Right lobe of liver (tissue), 5 donors: ENCODE results near the gene TRMT10C. TPM values are rescaled to one million over a fixed set of nuclear protein-coding genes. Genes with fewer than 3 reads are reported as not detected.

Source experiments
- small RNA-seq, 2 experiments: library from RNA; depleted of rRNA; stranded (forward); fragments of <200 nt; gene quantifications; one replicate each; pipeline ENCODE3, GENCODE V24; 2016
- total RNA-seq, 6 experiments: library from RNA; depleted of rRNA in 2 of 6; stranded (reverse); fragments of >200 nt in 2 of 6; fragmentation: NEBNext Ultra II Directional in 3 of 6; extraction: Animal tissue kit (Norgen Biotek cat#: 25700) in 3 of 6; gene quantifications; one replicate each; pipeline versions ENCODE4 v1.1.0 to v1.2.4, GENCODE V29; 2016 to 2023
- donor health status: DM: no; HTN: no; CAD: no.
- donor health status: DM: no; HTN: no; CAD: no.
- donor health status: DM: no; HTN: yes; CAD: no.
- donor health status: DM: no; HTN: yes; CAD: no.

TRMT10C gene
- total RNA-seq, 6 experiments from 2014 or later = 9.7 to 28.0 (median 13.3) TPM

Small RNA genes lying within 50 kb of the gene (small RNA-seq; reads per million reads assigned to genes)
- gene RNU6-1256P = 0 reads per million in 2 experiments

Other genes with a start within 250 kb of the TRMT10C start
- gene IMPG2, start 241.3 kb upstream of the TRMT10C start, total RNA-seq = under 1 TPM; 0.05 to 0.12 (median 0.09) TPM
- gene SENP7, start 48.7 kb upstream of the TRMT10C start, total RNA-seq = 1 to 10 TPM; 3.8 to 7.2 (median 5.7) TPM
- gene PCNP, start 12.3 kb downstream of the TRMT10C start, total RNA-seq = 10 to 100 TPM; 32.9 to 57.0 (median 46.6) TPM
- gene ZBTB11, start 115.3 kb downstream of the TRMT10C start, total RNA-seq = 1 to 10 TPM; 5.4 to 8.5 (median 7.9) TPM
- gene RPL24, start 124.8 kb downstream of the TRMT10C start, total RNA-seq = 100 to 1,000 TPM; 336 to 620 (median 364) TPM
- 1 to 10 TPM; 2.2 to 3.8 (median 2.7) TPM for gene CEP97, start 162.7 kb downstream of the TRMT10C start, total RNA-seq
- gene NXPE3, start 217.3 kb downstream of the TRMT10C start, total RNA-seq = 1 to 10 TPM in 5 of 6 experiments, under 1 TPM in 1; 0.75 to 2.9 (median 1.7) TPM